NCI-H2171 (cell line): ENCODE measurements around the gene BRAP.
"Not testable (repeated sequence)": the region's sequence is repeated elsewhere in the genome, so short reads cannot be mapped to it uniquely, and the experiment has no call there.

Source experiments
- DNase-seq: peaks from one replicate; lab custom pipeline; 2025; lab: John Stamatoyannopoulos, UW

BRAP gene

GRCh38 chr12:111607239-111607638 is 78.5 kb downstream of the BRAP start:
- no peak for DNase-seq

- DNase-seq, result no peak
Measured at GRCh38 chr12:111606767-111607230, 79.0 kb downstream of the BRAP start.

GRCh38 chr12:111605911-111606766 is 79.6 kb downstream of the BRAP start:
- no peak for DNase-seq

- not testable (repeated sequence) for DNase-seq
Measured at GRCh38 chr12:111602857-111603256, 82.9 kb downstream of the BRAP start.

- DNase-seq, result no peak
Measured at GRCh38 chr12:111602348-111602747, 83.4 kb downstream of the BRAP start.

GRCh38 chr12:111600986-111601385 is 84.8 kb downstream of the BRAP start:
- DNase-seq, result not testable (repeated sequence)

- DNase-seq, result no peak
Measured at GRCh38 chr12:111600205-111600642, 85.5 kb downstream of the BRAP start.

GRCh38 chr12:111599453-111600204 is 86.1 kb downstream of the BRAP start:
- DNase-seq, result peak; percentile 95

- peak; percentile 81 for DNase-seq
Measured at GRCh38 chr12:111598637-111599452, 86.9 kb downstream of the BRAP start, which contains the start of gene ATXN2. TSS of gene ATXN2 (minus strand) at chr12:111599315. CDS start at chr12:111599034, 281 bp downstream.

GRCh38 chr12:111597831-111598636 is 87.7 kb downstream of the BRAP start:
- peak; percentile 15 for DNase-seq

- DNase-seq, result no peak
Measured at GRCh38 chr12:111596985-111597830, 88.5 kb downstream of the BRAP start.

- DNase-seq, result not testable (repeated sequence)
Measured at GRCh38 chr12:111595341-111595835, 90.4 kb downstream of the BRAP start.
